Right ventricle myocardium inferior (tissue), 1 donor: ENCODE measurements around the gene NAALADL1. TPM values are rescaled to one million over a fixed set of nuclear protein-coding genes. Genes with fewer than 3 reads are reported as not detected.

ENCODE experiments used
- ATAC-seq: fragments of 200-7000 bp; cut with Tn5 transposase; one replicate; pipeline ENCODE4 v1.9.1; 2020; ENCODE audit warnings: mild to moderate bottlenecking, moderate library complexity
- DNase-seq: peaks from one replicate; pipeline ENCODE4 v3.0.0; 2021; ENCODE audit errors: missing footprints
- intact Hi-C: fragments of 100-400 bp; cut with DNase I; formaldehyde crosslinking; loops from one replicate; pipeline ENCODE4 v1.11.0; 2022
- microRNA-seq: library from miRNA; unstranded; fragments of <30 nt; microRNA quantifications from one replicate; pipeline ENCODE4 v1.2.0, GENCODE V29; 2020
- total RNA-seq: library from RNA; stranded (reverse); fragmentation: NEBNext Ultra II Directional; extraction: Animal tissue kit (Norgen Biotek cat#: 25700); gene quantifications from one replicate; pipeline ENCODE4 v1.2.1, GENCODE V29; 2021
- donor health status: DM: no; HTN: yes; CAD: no; lungs with severe emphysema.

The NAALADL1 gene
- total RNA-seq, 1 donor from 2014 or later: 3.4 TPM

DNA sequence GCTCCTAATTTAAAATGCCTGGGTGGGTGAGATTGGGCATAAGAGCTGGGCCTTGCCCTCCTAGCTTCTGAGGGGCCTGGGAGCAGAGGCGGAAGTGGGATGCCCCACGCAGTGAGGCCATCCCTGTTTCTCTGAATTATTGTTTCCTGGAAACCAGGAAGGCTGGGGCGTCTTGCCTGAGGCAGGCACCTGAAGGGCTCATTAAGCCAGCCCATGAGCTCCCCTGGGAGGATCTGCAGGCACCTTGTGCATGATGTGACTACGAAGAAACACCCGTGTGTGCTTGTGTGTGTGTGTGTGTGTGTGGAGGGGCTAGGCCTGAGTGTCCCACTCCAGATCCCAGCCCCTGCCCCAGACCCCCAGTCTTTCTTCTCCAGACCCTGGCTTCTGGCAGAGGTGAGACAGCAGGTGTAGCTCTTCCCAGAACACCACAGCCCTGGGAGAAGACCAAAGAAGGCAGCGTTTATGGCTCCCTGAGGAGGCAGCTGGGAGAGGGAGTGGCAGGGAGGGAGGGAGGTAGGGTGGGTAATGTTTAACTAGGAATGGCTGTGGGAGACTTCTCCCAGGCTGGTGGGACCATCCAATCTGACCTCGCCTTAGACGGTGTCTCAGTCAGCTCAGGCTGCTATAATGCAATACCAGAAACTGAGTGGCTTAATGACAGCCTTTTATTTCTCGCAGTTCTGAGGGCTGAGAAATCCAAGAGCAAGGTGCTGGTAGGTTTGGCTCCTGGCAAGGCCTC is 59.5 kb downstream of the NAALADL1 start:
- intact Hi-C loops: no loop called here
- no peak for ATAC-seq
- DNase-seq: no peak

DNA sequence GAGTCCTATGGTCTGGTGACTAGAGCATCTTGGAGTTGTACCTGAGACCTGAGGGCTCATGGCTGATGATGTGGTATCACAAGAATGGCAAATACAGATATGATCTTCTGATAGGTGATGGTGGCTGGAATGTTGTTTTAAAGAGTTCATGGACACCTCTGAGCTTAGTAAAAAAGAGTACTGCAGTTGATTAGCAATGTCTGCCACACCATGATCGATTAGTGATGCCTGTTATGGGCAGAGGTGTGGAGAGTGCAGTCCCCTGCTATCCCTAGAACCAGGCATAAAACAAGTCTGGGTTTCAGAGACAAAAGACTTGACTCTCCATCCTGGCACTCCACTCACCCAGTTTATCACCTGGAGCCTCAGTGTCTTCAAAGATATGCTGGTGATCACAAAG is 60.2 kb downstream of the NAALADL1 start:
- ATAC-seq: no peak
- intact Hi-C loops: no loop called here
- no peak for DNase-seq

DNA sequence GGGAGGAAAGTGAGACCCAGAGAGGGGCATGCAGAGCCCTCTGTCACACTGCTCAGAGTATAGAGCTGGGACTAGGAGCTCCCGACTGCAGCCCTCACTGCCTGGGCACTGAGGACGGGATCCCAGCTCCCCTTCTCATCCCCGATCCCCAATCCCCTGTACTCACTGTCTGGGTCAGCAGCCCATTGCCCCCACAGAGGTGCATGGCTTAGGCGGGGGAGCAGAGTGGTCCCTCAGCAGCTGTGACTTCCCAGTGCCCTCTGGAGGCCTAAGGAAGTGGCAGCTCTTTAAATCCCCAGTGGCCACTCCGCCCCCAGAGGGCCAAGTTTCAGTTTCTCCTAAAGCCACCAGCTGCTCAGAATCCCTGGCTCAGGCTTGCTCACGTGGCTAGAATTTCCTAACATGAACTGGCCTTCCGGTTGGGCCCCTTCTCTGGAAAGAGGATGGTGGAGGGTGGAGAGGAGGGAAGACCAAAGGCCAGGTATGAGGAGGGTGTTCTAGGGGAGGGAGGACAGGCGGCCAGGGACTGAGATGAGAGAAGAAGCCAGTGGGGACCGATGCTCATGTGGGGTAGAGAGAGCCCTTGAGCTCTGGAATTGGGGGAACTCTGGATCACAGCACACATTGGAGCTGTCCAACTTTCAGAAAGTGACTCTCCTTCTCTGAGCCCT is 61.5 kb downstream of the NAALADL1 start, which contains the start of gene BATF2:
Gene BATF2 (minus strand): TSS at position 262 of the 671 bp plus-strand sequence. CDS start 57 bp downstream, at position 205.
- DNase-seq (peak; percentile 88), ATAC-seq (peak; percentile 81)
- intact Hi-C loops: no loop called here

DNA sequence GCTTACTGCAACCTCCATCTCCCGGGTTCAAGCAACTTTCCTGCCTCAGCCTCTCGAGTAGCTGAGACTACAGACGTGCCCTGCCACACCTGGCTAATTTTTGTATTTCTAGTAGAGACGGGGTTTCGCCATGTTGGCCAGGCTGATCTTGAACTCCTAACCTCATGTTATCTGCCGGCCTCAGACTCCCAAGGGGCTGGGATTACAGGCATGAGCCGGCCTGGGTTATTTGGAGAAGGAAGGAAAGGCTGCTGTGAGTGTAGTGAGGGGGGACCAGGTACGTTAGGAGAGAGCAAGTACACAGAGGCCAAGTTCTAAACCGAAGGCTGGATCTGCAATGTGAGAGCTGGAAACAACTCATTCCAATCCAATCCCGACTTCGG is 62.0 kb downstream of the NAALADL1 start:
- intact Hi-C loops: no loop called here
- DNase-seq (no peak), ATAC-seq (no peak)

Small RNA genes within 50 kb of the gene (microRNA-seq; reads per million reads assigned to microRNA genes)
- not detected for gene MIR6879

Other genes with a start within 250 kb of the NAALADL1 start
- 8.4 TPM for gene MEN1, start 248.0 kb downstream of the NAALADL1 start, total RNA-seq
- 0.16 TPM for gene CDC42BPG, start 213.9 kb downstream of the NAALADL1 start, total RNA-seq
- 56.0 TPM for gene EHD1, start 179.9 kb downstream of the NAALADL1 start, total RNA-seq
- gene ATG2A, start 141.3 kb downstream of the NAALADL1 start, total RNA-seq: 10.7 TPM
- 20.6 TPM for gene PPP2R5B, start 133.9 kb downstream of the NAALADL1 start, total RNA-seq
- gene GPHA2, start 122.7 kb downstream of the NAALADL1 start, total RNA-seq: not detected
- not detected for gene MAJIN, start 86.4 kb downstream of the NAALADL1 start, total RNA-seq
- gene BATF2, start 61.6 kb downstream of the NAALADL1 start, total RNA-seq: 1.5 TPM
- gene ARL2, start 44.4 kb downstream of the NAALADL1 start, total RNA-seq: 131 TPM
- gene SNX15, start 31.1 kb downstream of the NAALADL1 start, total RNA-seq: 18.3 TPM
- 7.5 TPM for gene SAC3D1, start 17.3 kb downstream of the NAALADL1 start, total RNA-seq
- 1.7 TPM for gene CDCA5, start 25.5 kb upstream of the NAALADL1 start, total RNA-seq
- gene ZFPL1, start 25.7 kb upstream of the NAALADL1 start, total RNA-seq: 25.0 TPM
- gene VPS51, start 37.7 kb upstream of the NAALADL1 start, total RNA-seq: 95.2 TPM
- 53.1 TPM for gene TM7SF2, start 53.3 kb upstream of the NAALADL1 start, total RNA-seq
- 5.8 TPM for gene ZNHIT2, start 59.1 kb upstream of the NAALADL1 start, total RNA-seq
- gene FAU, start 63.6 kb upstream of the NAALADL1 start, total RNA-seq: 714 TPM
- gene MRPL49, start 63.8 kb upstream of the NAALADL1 start, total RNA-seq: 35.8 TPM
- gene SYVN1, start 76.0 kb upstream of the NAALADL1 start, total RNA-seq: 27.1 TPM
- not detected for gene SPDYC, start 111.7 kb upstream of the NAALADL1 start, total RNA-seq
- 82.9 TPM for gene CAPN1, start 123.4 kb upstream of the NAALADL1 start, total RNA-seq
- 2.9 TPM for gene POLA2, start 203.4 kb upstream of the NAALADL1 start, total RNA-seq